ENCODE measurements around the gene TES. TPM values are rescaled to one million over a fixed set of nuclear protein-coding genes. Genes with fewer than 3 reads are reported as not detected.

Gene TES
- total RNA-seq, 1 donor from 2014 or later, result 232 TPM

GRCh38 chr7:116273283-116273917, 63.1 kb downstream of the TES start:
- Mint-ChIP-seq H3K27me3 (ENCODE audit: unreplicated experiment) (no peaks in the 10 kb centered on the region), H3K4me3 (ENCODE audit: unreplicated experiment) (no peak overlapping the region), H3K36me3 (ENCODE audit: unreplicated experiment) (no peaks in the 10 kb centered on the region), H3K9me3 (ENCODE audit: unreplicated experiment) (peaks cover 8% of the 10 kb centered on the region), H3K27ac (ENCODE audit: unreplicated experiment) (no peak overlapping the region), H3K4me1 (ENCODE audit: unreplicated experiment) (peaks cover 32% of the 10 kb centered on the region)
- DNase-seq (ENCODE audit: extremely low spot score, unreplicated experiment), result no peak
- TF ChIP-seq, protein P1, sequence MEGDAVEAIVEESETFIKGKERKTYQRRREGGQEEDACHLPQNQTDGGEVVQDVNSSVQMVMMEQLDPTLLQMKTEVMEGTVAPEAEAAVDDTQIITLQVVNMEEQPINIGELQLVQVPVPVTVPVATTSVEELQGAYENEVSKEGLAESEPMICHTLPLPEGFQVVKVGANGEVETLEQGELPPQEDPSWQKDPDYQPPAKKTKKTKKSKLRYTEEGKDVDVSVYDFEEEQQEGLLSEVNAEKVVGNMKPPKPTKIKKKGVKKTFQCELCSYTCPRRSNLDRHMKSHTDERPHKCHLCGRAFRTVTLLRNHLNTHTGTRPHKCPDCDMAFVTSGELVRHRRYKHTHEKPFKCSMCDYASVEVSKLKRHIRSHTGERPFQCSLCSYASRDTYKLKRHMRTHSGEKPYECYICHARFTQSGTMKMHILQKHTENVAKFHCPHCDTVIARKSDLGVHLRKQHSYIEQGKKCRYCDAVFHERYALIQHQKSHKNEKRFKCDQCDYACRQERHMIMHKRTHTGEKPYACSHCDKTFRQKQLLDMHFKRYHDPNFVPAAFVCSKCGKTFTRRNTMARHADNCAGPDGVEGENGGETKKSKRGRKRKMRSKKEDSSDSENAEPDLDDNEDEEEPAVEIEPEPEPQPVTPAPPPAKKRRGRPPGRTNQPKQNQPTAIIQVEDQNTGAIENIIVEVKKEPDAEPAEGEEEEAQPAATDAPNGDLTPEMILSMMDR (IDR thresholded peaks at IDR 0.05), result no peak

DNA sequence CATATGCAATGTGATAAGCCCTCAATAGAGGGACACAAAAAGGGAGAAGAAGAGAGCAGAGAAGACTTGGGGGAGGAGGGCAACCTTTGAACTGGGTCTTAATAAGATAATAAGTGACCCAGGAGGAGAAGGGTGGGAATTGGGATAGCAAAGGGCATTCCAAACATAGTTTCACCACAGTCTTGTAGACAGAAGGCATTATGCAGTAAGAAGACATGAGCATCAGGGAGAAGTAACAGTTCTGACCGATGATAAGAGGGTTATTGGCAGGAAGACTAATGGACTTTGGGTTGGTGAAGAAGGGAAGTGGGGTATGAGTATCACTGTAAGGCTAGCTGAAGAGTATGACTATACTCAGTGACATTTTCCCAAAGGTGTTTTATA, 63.6 kb downstream of the TES start:
- Mint-ChIP-seq H3K4me3 (ENCODE audit: unreplicated experiment) (no peak overlapping the region), H3K9me3 (ENCODE audit: unreplicated experiment) (peaks cover 8% of the 10 kb centered on the region), H3K36me3 (ENCODE audit: unreplicated experiment) (no peaks in the 10 kb centered on the region), H3K27ac (ENCODE audit: unreplicated experiment) (no peak overlapping the region), H3K27me3 (ENCODE audit: unreplicated experiment) (no peaks in the 10 kb centered on the region), H3K4me1 (ENCODE audit: unreplicated experiment) (peaks cover 33% of the 10 kb centered on the region)
- TF ChIP-seq, protein P1 (IDR thresholded peaks at IDR 0.05), result no peak
- no peak for DNase-seq (ENCODE audit: extremely low spot score, unreplicated experiment)

DNA sequence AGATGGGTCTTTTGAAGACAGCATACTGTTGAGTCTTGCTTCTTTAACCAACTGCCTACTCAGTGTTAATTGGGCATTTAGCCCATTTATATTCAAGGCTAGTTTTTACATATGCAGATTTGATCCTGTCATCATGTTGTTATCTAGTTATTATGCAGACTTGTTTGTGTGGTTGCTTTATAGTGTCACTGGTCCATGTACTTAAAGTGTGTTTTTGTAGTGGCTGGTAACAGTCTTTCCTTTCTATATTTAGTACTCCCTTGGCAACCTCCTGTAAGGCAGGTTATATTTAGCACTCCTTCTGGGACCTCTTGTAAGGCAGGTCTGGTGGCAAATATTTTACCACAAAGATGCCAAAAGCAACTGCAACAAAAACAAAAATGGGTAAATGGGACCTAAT, 66.7 kb downstream of the TES start:
- no peaks in the 10 kb centered on the region for H3K36me3 Mint-ChIP-seq (ENCODE audit: unreplicated experiment)
- no peak overlapping the region for H3K4me3 Mint-ChIP-seq (ENCODE audit: unreplicated experiment)
- DNase-seq (ENCODE audit: extremely low spot score, unreplicated experiment), result no peak
- H3K4me1 Mint-ChIP-seq (ENCODE audit: unreplicated experiment), result peaks cover 14% of the 10 kb centered on the region
- TF ChIP-seq, protein P1 (IDR thresholded peaks at IDR 0.05), result no peak
- H3K9me3 Mint-ChIP-seq (ENCODE audit: unreplicated experiment), result peaks cover 8% of the 10 kb centered on the region
- no peak overlapping the region for H3K27ac Mint-ChIP-seq (ENCODE audit: unreplicated experiment)
- H3K27me3 Mint-ChIP-seq (ENCODE audit: unreplicated experiment), result no peaks in the 10 kb centered on the region

DNA sequence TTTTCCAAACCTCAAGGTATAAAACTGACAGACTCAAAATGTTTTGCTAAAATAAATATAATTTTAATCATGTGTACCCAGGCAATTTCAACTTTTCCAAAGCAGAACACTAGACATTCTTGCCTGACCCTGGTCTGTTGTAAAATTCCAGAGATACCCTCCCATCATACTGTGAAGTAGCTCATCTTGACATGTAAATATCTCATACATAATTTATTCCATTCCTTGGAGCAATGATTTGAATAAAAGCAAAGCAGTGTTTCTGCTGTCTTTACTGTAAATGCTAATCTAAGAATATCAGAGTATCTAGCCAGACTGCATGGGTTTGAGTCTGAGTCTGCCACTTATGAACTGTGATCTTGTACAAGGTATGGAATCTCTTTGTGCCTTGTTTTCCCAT, 68.9 kb downstream of the TES start:
- TF ChIP-seq, protein P1 (IDR thresholded peaks at IDR 0.05), result no peak
- Mint-ChIP-seq H3K4me3 (ENCODE audit: unreplicated experiment) (no peak overlapping the region), H3K27ac (ENCODE audit: unreplicated experiment) (no peak overlapping the region), H3K27me3 (ENCODE audit: unreplicated experiment) (no peaks in the 10 kb centered on the region), H3K4me1 (ENCODE audit: unreplicated experiment) (peaks cover 11% of the 10 kb centered on the region), H3K9me3 (ENCODE audit: unreplicated experiment) (peaks cover 8% of the 10 kb centered on the region), H3K36me3 (ENCODE audit: unreplicated experiment) (no peaks in the 10 kb centered on the region)
- no peak for DNase-seq (ENCODE audit: extremely low spot score, unreplicated experiment)

DNA sequence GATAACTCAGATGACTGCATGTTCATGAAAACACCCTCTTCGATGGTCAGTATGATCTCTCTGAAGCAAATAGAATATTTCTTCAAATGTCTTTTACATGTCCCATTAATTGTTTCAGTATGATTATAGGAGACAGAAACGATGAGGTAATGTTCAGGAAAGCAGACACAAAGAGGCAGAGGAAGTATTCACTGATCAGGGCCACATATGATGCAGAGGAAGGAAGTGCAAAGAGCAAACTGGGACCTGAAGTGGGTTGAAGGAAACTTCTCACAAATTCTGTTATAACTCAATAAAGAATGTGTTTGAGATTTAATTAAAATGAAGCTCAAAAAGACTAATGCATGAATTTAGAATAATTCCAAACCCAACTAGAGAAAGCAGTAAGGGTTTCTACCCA, 70.5 kb downstream of the TES start:
- DNase-seq (ENCODE audit: extremely low spot score, unreplicated experiment), result no peak
- H3K27ac Mint-ChIP-seq (ENCODE audit: unreplicated experiment), result no peak overlapping the region
- H3K4me3 Mint-ChIP-seq (ENCODE audit: unreplicated experiment), result no peak overlapping the region
- H3K4me1 Mint-ChIP-seq (ENCODE audit: unreplicated experiment), result peaks cover 16% of the 10 kb centered on the region
- H3K27me3 Mint-ChIP-seq (ENCODE audit: unreplicated experiment), result no peaks in the 10 kb centered on the region
- H3K9me3 Mint-ChIP-seq (ENCODE audit: unreplicated experiment), result peaks cover 8% of the 10 kb centered on the region
- TF ChIP-seq, protein P1 (IDR thresholded peaks at IDR 0.05), result no peak
- H3K36me3 Mint-ChIP-seq (ENCODE audit: unreplicated experiment), result no peaks in the 10 kb centered on the region
